Colonic mucosa (tissue), 4 donors: ENCODE data around the gene SEM1. TPM values are rescaled to one million over a fixed set of nuclear protein-coding genes. Genes with fewer than 3 reads are reported as not detected.
"Not testable (repeated sequence)": the region's sequence is repeated elsewhere in the genome, so short reads cannot be mapped to it uniquely, and the experiment has no call there.

Source experiments
- DNase-seq: peaks from one replicate; pipeline ENCODE4 v3.0.0-alpha.2; 2020
- H3K27ac ChIP-seq: fragments of 200-600 bp; one replicate; pipeline ENCODE4 v1.8.0; 2021
- H3K27me3 ChIP-seq: fragments of 200-600 bp; one replicate; pipeline ENCODE4 v1.8.0; 2021
- H3K36me3 ChIP-seq: fragments of 200-600 bp; one replicate; pipeline ENCODE4 v1.8.0; 2021
- H3K4me1 ChIP-seq: fragments of 200-600 bp; one replicate; pipeline ENCODE4 v1.8.0; 2021; ENCODE audit warnings: mild to moderate bottlenecking
- H3K4me3 ChIP-seq: fragments of 200-600 bp; one replicate; pipeline ENCODE4 v1.8.0; 2021
- H3K9ac ChIP-seq, 2 donors: one replicate each; pipeline ENCODE4 v1.7.0; 2013; ENCODE audit warnings: control low read depth in 2 of 2, low read depth in 2 of 2, low read length in 2 of 2
- H3K9me3 ChIP-seq: fragments of 200-600 bp; one replicate; pipeline ENCODE4 v1.8.0; 2021
- CTCF ChIP-seq: fragments of 200-600 bp; IDR thresholded peaks from one replicate; pipeline ENCODE4 v1.8.0; 2022; ENCODE audit warnings: antibody characterized with exemption, mild to moderate bottlenecking
- intact Hi-C: fragments of 100-400 bp; cut with DNase I; formaldehyde crosslinking; loops from one replicate; pipeline ENCODE4 v1.14.1; 2022
- total RNA-seq, 2 donors: library from RNA; stranded (reverse); fragmentation: NEBNext Ultra II Directional in 1 of 2; extraction: Animal tissue kit (Norgen Biotek cat#: 25700) in 1 of 2; gene quantifications; one replicate each; pipeline ENCODE4 v1.2.1, GENCODE V29; 2021
- donor health status: healthy.
- donor health status: DM: no; HTN: no; CAD: no.
- donor health status: DM: no; HTN: no; CAD: no.

The SEM1 gene
- 10 to 100 TPM; 46.3 to 53.5 TPM for total RNA-seq

DNA sequence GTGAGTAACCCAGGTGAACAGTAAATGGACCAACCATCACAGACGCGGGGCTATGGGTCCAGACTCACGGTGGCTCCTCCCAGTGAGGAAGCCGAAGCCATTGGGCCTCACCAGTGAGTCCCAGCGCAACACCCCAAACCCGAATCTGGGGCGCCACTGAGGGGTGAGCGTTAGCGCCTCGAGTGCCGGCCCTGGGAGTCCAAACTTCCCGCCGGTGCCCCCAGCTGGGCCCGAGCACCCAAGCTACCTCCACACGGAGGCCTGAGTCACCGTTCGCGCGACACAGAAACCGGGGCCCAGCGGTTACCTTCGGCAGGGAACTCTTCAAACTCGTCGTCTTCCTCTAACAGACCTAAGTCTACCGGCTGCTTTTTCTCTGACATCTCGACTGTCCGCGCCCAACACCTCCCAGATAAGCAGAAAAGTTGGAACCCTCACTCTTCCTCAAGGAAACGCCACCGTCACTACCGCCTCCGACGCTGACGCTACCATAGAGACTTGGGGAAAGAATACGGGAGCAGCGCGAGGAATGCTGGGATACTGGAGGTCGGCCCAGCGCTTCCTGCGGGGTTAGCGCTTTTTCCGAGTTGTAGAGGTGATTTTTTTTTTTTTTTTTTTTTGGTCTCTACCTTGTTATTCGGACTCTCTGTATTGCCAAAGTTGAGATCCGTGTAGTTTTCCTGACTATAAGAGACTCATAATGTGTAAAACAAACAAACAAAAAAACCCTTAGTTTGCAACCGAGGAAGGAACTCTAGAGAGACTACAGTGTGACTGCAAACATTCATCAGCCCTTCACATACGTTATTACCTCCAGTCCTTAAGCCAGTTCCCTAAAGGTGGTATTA lies at the start of gene SEM1:
TSS of gene SEM1 (minus strand) at position 466 of the 848 bp plus-strand sequence. CDS start at position 383, 83 bp downstream.
- intact Hi-C loops: no loop called here
- Histone ChIP-seq H3K9ac (peak within 1 kb of the TSS; percentile 60 to 77), H3K4me1 (peaks cover 9% of the 10 kb centered on the region)

GRCh38 chr7:96757880-96758279 lies 48.2 kb upstream of the SEM1 start:
- H3K27me3 ChIP-seq, H3K9ac ChIP-seq, H3K27ac ChIP-seq, H3K9me3 ChIP-seq, H3K4me1 ChIP-seq, DNase-seq, H3K4me3 ChIP-seq, intact Hi-C loops, H3K36me3 ChIP-seq: not testable (repeated sequence)

More for the DNA sequence above, at the start of gene SEM1:
- no peaks in the 10 kb centered on the region for H3K9me3 ChIP-seq
- no peak for TF ChIP-seq CTCF
- no peaks in the 10 kb centered on the region for H3K36me3 ChIP-seq
- peak within 1 kb of the TSS; percentile 72 for H3K27ac ChIP-seq
- H3K27me3 ChIP-seq: no peaks in the 10 kb centered on the region
- H3K4me3 ChIP-seq: peak within 1 kb of the TSS; percentile 87
- DNase-seq: peak; percentile 93

GRCh38 chr7:96747418-96747940 lies 37.8 kb upstream of the SEM1 start:
- TF ChIP-seq CTCF: no peak
- intact Hi-C loops: no loop called here
- H3K9ac ChIP-seq: no peak overlapping the region
- H3K27ac ChIP-seq: no peak overlapping the region
- no peaks in the 10 kb centered on the region for H3K36me3 ChIP-seq
- no peaks in the 10 kb centered on the region for H3K27me3 ChIP-seq
- no peaks in the 10 kb centered on the region for H3K4me1 ChIP-seq
- no peak for DNase-seq
- no peaks in the 10 kb centered on the region for H3K9me3 ChIP-seq
- no peak overlapping the region for H3K4me3 ChIP-seq

DNA sequence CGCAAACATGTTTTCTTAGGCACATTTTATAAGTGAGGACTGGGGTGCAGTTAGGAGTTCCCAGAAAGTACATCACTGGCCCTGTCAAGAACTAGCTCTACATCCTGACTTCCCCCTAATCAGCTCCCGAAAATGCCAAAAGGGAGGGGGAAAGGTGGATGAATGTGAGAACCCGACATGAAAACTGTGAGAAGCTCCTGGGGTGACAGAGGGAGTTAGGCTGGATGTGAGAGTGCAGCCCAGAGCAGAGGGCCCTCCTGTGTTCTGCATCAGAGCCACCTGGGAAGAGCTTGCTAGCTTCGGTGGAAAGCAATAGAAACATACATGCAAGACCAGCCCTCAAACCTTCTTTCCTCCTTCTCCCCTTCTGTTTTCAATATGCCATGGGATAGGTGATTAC lies 30.5 kb upstream of the SEM1 start:
- no peak for TF ChIP-seq CTCF
- H3K4me1 ChIP-seq: no peaks in the 10 kb centered on the region
- no peak overlapping the region for H3K4me3 ChIP-seq
- H3K9ac ChIP-seq: no peak overlapping the region
- no peaks in the 10 kb centered on the region for H3K36me3 ChIP-seq
- no peak overlapping the region for H3K27ac ChIP-seq
- H3K27me3 ChIP-seq: no peaks in the 10 kb centered on the region
- intact Hi-C loops: no loop called here
- DNase-seq: no peak
- no peaks in the 10 kb centered on the region for H3K9me3 ChIP-seq

GRCh38 chr7:96739609-96740008 lies 30.0 kb upstream of the SEM1 start:
- no peak for TF ChIP-seq CTCF
- Histone ChIP-seq H3K9ac (no peak overlapping the region), H3K4me1 (no peaks in the 10 kb centered on the region), H3K27ac (no peak overlapping the region), H3K9me3 (no peaks in the 10 kb centered on the region), H3K4me3 (no peak overlapping the region), H3K27me3 (no peaks in the 10 kb centered on the region), H3K36me3 (no peaks in the 10 kb centered on the region)
- intact Hi-C loops: no loop called here
- no peak for DNase-seq

DNA sequence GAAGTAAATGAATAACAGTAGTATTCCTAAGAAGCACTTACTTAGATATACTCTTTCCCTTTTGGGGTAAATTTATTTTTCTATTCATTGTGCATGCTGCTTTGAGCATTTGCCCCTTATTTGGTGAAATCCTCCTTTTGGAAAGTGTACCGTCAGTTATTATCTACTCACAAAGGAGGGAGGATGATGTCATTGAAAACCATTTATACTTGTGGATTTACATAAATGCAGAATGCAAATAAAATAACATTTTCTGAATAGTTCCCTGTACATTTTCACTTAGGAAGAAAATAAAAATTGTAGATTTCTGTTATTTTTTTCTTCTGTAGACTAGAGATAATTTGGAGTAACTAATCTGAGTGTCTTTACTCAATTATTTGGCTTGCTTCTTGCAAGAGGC lies 29.5 kb upstream of the SEM1 start:
- TF ChIP-seq CTCF: no peak

More for the DNA sequence above, 29.5 kb upstream of the SEM1 start:
- Histone ChIP-seq H3K4me1 (no peaks in the 10 kb centered on the region), H3K4me3 (no peak overlapping the region), H3K27ac (no peak overlapping the region), H3K9me3 (no peaks in the 10 kb centered on the region), H3K9ac (no peak overlapping the region), H3K36me3 (no peaks in the 10 kb centered on the region), H3K27me3 (no peaks in the 10 kb centered on the region)
- no peak for DNase-seq
- intact Hi-C loops: no loop called here
